ENCODE data around the gene WDR54.
"Not testable (repeated sequence)": the region's sequence is repeated elsewhere in the genome, so short reads cannot be mapped to it uniquely, and the experiment has no call there.

Gene WDR54

DNA sequence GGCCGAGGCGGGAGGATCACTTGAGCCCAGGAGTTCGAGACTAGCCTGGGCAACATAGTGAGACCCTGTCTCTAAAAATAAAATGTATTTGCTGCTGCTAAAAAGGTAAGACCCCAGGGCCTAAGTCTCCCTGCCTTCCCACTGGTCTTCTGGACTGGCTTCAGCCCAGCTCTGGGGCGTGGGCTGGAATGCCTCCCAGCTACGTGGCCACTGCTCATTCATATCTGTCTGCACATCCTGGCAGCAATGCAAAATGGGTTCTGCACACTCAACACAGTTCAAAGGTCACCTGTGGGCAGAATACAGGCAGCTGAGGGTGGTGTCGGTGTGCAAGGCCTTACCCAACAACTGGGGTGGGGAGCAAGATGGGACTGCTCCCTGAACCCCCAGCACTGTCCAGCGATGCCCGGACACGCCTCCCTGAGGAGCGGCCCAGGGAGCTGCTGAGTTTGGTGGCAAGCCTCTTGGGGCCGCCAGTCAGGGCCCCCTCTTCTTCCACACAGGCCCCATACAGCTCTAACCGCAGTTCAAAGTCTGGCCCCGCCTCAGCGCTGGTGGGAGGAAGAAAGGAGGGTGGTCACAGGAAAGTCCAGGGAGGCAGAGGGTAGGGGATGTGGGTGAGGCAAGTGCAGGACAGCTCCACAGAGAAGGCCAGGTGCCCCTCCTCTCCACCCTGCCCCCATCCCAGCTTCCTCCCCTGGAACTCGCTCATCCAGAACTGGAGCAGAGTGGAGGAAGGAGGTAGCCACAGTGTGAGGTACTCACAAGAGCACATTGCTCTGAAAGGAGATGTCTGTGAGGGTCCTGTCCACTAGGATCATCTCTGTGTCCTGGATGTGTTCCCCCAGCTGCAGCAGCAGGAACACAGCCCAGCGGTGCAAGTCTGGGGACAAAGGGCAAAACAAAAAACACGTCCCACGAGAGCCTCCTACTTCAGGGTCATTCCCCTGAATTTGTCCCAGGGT, 8.2 kb downstream of the WDR54 start:
- DNase-seq (ENCODE audit: low spot score): no peak

- DNase-seq (ENCODE audit: low spot score): no peak
Measured at GRCh38 chr2:74430502-74430901, 9.0 kb downstream of the WDR54 start.

GRCh38 chr2:74436111-74436805, 14.7 kb downstream of the WDR54 start:
- DNase-seq (ENCODE audit: low spot score): no peak

DNA sequence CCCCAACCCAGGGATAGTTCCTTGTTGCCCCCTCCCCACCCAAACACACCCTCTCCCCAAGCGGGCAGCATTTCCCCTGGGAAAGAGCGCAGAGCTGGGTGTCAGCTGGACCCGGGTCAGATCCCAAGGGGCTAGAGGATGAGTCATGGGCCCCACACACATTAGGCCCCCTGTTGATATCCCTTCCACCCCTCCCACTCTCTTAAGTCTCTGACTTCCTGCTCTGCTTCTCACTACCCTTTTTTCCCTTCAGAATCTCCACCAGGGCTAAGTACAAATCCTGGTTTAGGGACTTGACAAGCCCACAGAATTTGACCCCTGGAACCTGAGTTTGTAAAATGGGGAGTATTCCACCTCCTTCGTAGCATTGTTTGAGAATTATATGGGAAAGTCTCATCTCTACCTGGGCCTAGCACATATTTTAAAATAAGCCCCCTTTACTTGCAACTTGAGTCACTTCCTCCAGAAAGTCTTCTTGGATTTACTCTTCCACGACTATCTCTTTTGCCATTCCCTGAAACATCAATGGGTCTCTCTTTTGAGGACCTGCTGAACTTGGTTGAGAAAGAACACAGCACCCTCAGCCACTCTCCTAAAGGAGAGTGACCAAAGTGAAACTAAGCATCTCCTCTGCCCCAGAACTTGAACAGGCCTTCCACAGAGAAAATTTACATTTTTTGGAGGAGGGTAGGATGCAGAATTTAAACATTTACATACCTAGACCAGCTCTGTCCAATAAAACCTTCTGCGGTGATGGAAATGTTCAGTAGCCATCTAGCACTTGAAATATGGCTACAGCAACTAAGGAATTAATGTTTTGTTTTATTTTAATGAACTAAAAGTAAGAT, 15.5 kb downstream of the WDR54 start:
- no peak for DNase-seq (ENCODE audit: low spot score)

GRCh38 chr2:74438248-74438647, 16.7 kb downstream of the WDR54 start:
- DNase-seq (ENCODE audit: low spot score): no peak

GRCh38 chr2:74439373-74439772, 17.8 kb downstream of the WDR54 start:
- DNase-seq (ENCODE audit: low spot score): no peak

GRCh38 chr2:74439803-74440377, 18.4 kb downstream of the WDR54 start:
- DNase-seq (ENCODE audit: low spot score): peak; percentile 73

- peak; percentile 95 for DNase-seq (ENCODE audit: low spot score)
Measured at GRCh38 chr2:74440378-74441169, 19.0 kb downstream of the WDR54 start.

DNA sequence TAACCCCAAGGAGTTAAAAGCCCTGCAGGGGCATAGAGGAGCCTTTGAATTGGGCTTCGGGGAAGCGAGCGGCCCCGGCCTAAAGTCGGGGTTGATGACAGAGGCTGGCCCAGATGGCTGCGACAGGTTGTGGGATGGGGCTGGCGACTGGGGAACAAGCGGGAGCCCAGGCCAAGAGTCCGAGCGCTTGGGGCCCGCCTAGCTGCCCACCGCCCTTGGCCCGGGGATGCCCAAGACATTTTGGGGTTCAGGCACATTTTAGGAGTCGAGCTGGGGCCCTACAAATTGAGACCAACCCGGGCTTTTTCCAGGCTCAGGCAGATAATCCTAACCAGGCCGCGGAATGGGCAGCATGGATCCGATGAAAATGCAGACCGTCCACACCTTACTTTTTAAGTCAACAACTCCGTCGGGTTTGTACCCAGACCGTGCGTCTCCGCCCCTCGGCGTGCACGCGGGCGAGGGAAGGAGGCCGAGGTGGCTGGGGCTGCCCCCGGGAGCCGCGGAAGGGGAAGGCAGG, 19.7 kb downstream of the WDR54 start:
- no peak for DNase-seq (ENCODE audit: low spot score)

DNA sequence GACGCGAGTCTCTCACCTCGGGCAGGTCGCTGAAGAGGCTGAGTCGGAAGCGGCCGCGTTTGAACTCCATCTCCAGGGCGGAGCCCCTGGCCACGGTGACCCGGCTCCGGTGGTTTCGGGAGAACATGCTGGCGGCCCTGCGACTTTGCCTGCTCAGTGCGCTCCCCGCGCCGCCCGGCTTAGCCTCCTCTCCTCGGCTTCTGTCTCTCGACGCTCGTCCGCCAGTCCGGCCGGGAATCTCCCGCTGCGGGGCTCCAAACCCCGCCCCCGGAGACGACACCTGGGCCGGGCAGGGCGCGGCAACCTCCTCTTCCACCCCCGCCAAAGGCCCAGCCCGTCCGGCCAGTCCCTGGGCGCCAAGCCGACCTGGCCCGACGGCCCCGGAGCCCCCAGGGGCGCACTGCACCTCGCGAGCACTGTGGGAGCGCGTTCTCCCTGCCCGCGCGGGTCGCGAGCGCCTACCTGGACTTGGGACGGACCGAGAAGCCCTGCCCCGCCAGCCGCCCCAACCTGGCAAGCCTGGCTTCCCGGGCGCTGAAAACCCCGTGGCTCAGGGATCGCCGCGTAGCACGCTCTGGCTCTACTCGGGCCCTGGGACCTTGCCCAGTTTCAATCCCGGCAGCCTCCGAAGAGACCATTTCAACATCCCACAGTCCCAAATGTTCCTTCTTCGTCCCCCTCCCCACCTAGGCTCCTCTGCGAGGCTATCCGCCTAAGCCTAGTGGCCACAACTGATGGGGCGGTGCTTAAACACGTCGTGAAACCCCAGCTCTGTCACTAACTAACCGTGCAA, 20.4 kb downstream of the WDR54 start, which contains the start of gene RTKN:
Gene RTKN, minus strand, starts transcription at position 248 of the 793 bp plus-strand sequence. Its CDS starts 121 bp downstream, at position 127.
- peak; percentile 78 for DNase-seq (ENCODE audit: low spot score)

- not testable (repeated sequence) for DNase-seq (ENCODE audit: low spot score)
Measured at GRCh38 chr2:74442483-74443297, 21.2 kb downstream of the WDR54 start.

DNA sequence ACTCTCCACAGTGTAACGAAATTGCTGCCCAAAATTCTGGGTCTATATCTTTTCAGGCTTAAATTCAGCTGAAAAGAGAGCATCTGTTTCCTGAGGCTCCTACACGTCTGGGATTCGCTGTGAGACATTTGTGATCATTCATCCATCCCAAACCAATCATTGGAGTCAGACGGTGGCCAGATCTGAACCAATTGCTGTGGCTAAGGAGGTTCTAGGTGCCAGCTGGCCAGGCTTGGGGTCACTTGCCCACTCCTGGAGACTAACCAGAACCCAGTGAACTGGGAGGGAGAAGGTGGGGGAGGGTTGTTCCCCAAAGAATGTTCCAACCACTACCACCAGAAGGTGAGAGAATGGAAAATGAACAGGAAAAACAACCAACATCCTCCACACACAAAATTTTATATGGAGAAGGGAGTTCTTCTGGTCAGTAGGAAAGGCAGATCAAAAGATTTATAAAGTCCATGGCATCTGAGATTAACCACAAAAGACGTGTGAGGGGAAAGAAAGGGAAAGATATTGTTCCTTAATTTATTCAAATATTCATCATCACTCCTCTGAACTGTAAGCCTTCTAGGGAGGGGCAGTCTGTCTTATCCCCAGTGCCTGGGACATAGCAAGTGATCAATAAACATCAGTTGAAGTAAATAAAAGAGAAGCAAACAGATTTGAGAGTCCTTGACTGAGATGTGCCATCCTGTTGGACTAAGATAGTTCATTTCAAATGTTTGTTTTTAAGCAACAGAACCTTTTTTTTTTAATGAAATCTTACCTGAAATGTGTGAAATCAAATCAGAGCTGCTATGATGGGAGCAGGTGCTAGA, 23.2 kb downstream of the WDR54 start:
- DNase-seq (ENCODE audit: low spot score): no peak

DNA sequence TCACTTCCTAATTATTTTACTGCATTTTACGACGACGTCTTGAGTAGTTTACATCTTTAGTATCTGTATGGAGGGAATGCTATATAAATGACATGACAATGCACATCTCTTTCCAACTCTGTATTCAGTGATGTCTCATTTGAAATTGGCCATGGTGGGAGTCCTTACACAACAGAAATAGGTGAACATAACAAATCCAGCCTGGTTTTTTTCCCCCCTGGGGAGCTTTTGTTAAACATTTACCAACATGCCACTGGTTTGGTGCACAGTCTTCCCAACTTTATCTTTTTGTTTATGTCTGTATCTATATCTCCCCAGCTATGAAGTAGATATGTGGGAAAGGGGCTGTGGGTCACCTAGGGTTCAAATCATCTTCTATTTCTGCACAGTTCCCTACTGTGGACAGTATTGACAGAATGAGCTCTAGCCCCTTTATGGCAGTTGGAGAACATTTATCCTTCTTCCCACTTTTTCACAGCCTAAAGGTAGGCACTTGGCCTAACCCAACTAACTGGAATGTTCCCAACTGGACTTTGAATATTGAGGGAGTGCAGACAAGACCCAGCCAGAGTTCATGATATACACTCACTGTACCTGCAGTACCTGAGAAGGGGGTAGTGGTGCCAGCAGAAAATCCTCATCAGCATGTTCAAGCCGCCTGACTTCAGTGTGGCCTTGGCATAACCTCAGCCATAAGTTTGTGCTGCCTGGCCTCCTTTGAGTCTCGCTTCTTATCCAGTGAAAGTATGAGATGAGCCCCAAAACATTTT, 25.9 kb downstream of the WDR54 start:
- no peak for DNase-seq (ENCODE audit: low spot score)

- no peak for DNase-seq (ENCODE audit: low spot score)
Measured at GRCh38 chr2:74448771-74449170, 27.2 kb downstream of the WDR54 start.

GRCh38 chr2:74450570-74451190, 29.1 kb downstream of the WDR54 start:
- DNase-seq (ENCODE audit: low spot score): no peak

DNA sequence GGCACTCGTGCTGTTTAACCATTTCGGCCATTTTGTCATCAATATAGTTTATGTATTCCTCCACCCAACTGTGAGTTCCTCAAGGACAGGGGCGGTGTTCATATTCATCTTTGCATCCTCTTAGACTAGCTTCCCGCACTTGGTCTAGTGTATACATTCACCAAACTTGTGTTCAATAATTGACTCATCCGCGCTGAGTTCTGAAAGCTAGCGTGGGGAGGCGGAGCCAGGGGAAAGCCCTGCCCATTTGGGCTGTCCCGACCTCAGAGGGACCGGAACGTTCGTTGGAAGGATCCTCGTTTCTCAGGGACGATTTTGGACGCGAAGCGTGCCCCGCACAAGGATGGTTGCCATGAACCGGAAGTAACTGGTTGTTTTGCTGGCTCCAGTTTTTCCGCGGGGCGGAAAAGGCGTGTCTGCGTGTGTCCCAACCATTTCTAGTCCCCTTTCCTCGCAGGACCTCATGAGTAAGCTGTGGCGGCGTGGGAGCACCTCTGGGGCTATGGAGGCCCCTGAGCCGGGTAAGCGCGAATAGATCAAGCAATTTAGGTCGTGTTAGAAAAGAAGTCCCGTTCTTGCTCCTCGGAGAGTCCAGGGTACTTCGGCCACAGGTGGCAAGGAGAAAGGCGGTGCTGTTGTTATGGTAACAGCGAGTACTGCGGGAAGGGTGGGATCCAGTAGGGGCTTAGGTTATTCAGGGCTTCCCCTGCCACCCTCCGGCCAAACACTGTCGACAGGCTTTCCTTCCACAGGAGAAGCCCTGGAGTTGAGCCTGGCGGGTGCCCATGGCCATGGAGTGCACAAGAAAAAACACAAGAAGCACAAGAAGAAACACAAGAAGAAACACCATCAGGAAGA, 33.4 kb downstream of the WDR54 start, which contains the start of gene INO80B:
Gene INO80B, plus strand, starts transcription at position 434 of the 858 bp plus-strand sequence. Its CDS starts 30 bp downstream, at position 464.
- peak; percentile 97 for DNase-seq (ENCODE audit: low spot score)
